NOMO-1 treated with DMSO at 0.1 percent for 48 hours (cell line): ENCODE measurements around the gene SERINC1.

Experiments
- DNase-seq: peaks from one replicate; lab custom pipeline; 2025; ENCODE audit not compliant: unreplicated experiment; lab: John Stamatoyannopoulos, UW

The SERINC1 gene

GRCh38 chr6:122394016-122394415, 77.6 kb downstream of the SERINC1 start:
- no peak for DNase-seq

- DNase-seq = no peak
Measured at GRCh38 chr6:122393351-122393896, 78.2 kb downstream of the SERINC1 start.
